T-helper 1 cell (primary cell): ENCODE measurements around the gene MAD1L1.

Experiments used
- DNase-seq, 5 donors: peaks; one replicate each; pipeline ENCODE4 v3.0.0-alpha.2; 2012 to 2020

Gene MAD1L1

DNA sequence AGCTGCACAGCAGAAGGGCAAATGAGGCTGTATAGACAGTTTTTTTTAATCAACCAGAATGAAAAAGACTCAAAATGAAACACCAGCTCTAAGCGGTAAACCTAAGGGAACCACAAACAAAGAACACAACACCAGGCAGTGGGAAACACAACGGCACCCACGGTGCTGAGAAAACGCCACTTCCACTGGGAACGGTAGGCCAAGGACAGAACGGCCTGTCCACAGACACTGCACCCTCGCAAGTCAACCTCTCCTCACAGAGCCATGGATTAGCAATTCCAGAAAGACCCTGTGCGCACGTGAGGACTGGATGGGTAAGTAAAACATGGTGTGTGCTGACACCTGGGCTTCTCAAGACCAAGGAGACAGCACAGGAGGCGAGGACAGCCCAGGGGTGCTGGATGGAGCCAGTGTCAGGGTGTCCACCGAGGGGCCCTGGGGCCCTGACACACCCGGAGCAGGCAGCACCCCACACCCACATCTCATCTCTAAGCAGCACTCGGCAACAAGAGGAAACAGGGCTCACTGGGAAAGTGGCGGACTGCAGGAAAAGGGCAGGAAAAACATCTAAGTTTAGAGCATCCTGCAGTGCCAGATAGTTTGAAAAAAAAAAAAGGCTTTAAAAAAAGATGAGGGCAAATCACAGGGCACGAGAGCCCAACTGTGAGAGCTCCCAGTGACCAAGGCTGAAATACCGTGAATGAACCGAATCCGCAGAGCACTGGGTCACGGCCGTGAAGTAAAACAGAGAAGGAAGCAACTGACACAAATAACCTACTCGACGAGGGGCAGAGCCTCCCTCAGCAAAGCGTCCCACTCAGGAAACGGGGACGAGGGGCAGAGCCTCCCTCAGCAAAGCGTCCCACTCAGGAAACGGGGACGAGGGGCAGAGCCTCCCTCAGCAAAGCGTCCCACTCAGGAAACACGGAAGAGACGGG is 120.2 kb downstream of the MAD1L1 start:
- peak in 1 of 5 donors; percentile 45 for DNase-seq

- no peak for DNase-seq
These were observed 121.2 kb downstream of the MAD1L1 start for GRCh38 chr7:2111568-2111967.

DNA sequence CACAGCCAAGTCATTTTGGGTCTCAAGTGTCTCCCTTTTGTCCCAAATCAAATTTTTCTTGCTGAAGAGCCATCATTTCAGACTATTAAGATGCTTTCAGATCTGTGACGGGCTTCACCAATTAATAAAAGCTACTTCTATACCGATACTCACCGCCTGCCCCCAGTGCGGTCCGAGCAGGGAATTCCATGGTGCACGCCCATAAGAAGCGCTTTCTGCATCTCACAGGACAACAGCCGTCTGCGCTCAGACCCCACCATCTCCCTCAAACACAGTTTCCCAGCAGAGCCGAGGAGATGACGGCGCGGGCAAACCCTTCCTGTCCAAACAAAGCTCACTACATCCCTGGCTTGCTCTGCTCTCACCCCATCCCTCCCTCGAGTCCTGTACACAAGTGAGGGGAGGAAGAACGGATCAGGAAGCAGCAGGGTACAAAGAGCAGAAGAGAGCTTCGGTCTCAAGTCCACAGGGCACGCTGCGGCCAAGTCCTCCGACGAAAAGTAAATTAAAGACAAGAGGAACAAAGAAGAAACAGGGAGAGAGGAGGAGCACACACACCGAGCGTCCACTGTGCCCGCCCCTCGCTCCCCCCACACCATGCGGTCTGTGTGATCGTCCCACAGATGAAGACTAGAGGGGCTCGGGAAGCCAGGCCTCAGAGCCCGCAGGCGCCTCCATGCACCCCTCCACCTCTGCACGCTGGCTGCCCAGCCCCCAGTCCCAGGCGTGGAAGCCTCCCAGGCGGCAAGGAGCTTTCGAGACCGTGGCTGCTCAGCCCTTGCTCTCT is 121.9 kb downstream of the MAD1L1 start:
- DNase-seq = no peak

DNA sequence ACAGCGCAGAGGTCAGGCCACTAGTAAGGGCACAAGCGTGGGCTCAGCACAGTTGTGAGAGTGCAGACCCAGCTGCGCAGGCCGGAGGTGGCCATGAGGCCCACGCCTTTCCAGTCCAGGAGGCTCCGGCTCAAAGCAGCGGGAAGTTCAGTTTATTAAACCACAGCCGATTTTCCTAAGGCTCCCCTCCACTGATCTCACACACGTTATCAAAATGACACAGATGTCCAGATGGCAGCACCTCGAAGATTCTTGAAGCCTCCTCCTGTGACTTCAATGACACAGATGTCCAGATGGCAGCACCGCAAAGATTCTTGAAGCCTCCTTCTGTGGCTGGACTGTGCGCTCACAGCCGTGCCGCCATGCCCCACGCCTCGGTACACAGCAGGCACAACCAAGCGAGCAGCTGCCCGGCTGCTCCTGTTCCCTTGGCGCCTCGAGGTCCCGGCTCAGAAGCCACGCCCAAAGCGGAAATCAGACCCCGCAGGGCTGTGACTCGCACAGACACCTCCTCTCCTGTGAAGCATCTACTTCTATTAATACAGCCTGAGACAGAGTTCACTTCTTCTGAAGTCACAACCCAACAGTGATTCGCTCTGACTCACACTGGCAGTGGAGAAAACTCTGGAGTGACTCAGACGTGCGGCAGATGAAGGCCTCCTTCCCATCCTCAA is 122.7 kb downstream of the MAD1L1 start:
- DNase-seq = peak in 1 of 5 donors; percentile 67

GRCh38 chr7:2109251-2109872 is 123.4 kb downstream of the MAD1L1 start:
- DNase-seq = no peak

- no peak for DNase-seq
These were observed 124.1 kb downstream of the MAD1L1 start for GRCh38 chr7:2108501-2109250.

- no peak for DNase-seq
These were observed 124.7 kb downstream of the MAD1L1 start for GRCh38 chr7:2108071-2108455.

- no peak for DNase-seq
These were observed 125.2 kb downstream of the MAD1L1 start for GRCh38 chr7:2107386-2108070.

- DNase-seq = no peak
These were observed 125.8 kb downstream of the MAD1L1 start for GRCh38 chr7:2106924-2107323.

DNA sequence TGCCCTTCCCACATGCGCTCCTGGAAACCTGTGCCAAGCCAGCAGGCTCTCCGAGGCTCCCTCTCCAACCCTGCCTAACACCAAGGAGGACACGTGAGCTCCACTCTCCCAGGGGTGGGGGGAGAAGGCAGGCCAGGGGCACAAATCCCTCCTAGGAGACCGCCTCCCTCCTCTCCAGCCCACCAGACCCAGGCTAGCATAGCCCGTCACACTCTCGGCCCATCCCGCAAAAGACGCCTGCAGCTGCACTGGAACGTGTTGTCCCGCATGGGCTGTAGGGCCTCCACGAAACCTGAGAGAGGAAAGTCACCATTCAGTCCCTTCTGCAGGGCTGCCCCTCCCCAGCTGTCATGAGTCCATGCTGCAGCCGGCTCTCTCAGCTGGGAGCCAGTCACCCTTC is 126.3 kb downstream of the MAD1L1 start:
- no peak for DNase-seq

DNA sequence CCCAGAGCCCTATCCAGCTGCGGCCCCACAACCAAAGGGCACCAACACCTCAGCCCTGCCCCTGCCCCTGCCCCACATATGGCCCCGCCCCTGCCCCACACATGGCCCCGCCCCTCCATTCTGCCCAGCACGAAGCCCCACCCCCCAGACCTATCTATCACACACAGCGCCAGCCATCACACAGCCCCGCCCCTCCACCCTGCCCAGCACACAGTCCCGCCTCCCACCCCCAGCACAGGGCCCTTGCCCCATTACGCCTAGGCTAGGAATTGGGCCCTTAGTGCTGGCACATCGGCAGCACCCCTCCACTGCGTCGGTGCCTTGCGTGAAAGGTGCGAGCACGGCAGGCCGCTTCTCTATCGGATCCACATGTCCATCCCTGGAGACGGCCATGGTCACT is 126.8 kb downstream of the MAD1L1 start:
- no peak for DNase-seq

DNA sequence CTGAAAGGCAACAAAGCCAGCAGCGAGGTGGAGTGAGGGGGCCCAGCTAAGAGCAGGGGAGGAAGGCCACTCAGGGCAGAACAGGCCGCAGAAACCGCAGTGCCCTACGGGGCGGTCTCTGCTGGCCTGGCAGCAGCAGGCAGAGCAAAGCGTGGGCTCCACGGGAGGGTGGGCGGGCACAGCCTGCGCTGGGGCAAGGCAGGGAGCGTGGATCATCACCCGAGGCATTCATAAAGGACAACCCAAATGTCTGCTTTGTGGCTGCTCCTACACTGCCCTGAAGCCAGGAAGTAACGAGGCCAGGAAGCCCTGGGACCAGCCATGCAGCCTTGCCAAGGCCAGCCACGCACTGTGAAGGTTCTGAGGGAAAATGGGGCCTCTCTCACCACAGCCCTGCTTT is 127.5 kb downstream of the MAD1L1 start:
- no peak for DNase-seq

GRCh38 chr7:2104716-2105115 is 128.0 kb downstream of the MAD1L1 start:
- no peak for DNase-seq

DNA sequence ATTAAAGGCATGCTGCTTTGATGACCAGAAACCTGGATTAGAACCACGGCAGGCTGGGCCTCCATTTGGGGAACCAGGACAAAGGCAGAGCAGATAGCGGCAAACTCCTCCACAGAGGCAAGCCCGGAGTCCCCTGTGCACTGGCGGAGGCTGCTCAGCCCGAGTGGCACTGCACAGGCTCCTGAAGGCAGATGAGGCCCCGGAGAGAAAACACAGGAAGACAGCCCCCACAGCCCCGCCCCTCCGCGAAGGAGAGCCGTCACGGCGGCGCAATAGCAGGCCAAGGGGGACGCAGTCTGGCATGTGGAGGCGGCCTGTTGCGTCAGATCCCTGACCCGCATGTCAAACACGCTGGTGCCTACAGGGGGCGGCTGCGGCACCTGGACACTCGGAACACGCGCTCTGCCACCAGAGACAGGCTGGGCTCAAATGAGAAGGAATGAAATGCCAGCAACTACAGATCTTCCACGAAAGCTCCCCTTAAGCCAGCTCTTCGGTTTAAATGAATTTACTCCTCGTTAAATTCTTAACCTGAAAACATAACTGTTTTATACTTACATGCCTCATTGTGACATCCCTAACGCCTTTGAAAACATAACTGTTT is 128.5 kb downstream of the MAD1L1 start:
- DNase-seq = peak in 4 of 5 donors; percentile 18 to 85 (median 42)

GRCh38 chr7:2103071-2103898 is 129.5 kb downstream of the MAD1L1 start:
- no peak for DNase-seq

DNA sequence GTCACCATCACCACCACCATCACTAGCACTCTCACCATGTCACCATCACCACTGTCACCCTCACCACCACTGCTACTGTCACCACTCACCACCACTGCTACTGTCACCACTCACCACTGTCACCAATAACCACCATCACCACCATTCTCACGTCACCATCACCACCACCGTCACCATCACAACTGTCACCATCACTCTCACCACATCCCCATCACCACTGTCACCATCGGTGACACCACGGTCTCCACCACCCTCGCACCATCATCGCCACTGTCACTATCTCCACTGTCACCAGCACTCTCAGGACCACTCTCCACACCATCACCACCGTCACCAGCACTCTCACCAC is 130.4 kb downstream of the MAD1L1 start:
- no peak for DNase-seq

GRCh38 chr7:2101630-2102374 is 130.9 kb downstream of the MAD1L1 start:
- DNase-seq = no peak

GRCh38 chr7:2100278-2101208 is 132.2 kb downstream of the MAD1L1 start:
- peak in 1 of 5 donors; percentile 17 for DNase-seq
